Germinal center (tissue), 1 donor: Measurements from ENCODE around the gene SLC16A5.
"Not testable (repeated sequence)": the region's sequence is repeated elsewhere in the genome, so short reads cannot be mapped to it uniquely, and the experiment has no call there.

Experiments used
- DNase-seq: peaks from one replicate; pipeline ENCODE4 v3.0.0; 2012; ENCODE audit warnings: mixed read lengths, low spot score

The SLC16A5 gene

GRCh38 chr17:75133001-75133400 is 45.2 kb downstream of the SLC16A5 start:
- DNase-seq = no peak

- DNase-seq = not testable (repeated sequence)
These were observed 46.0 kb downstream of the SLC16A5 start for GRCh38 chr17:75133607-75134347.

DNA sequence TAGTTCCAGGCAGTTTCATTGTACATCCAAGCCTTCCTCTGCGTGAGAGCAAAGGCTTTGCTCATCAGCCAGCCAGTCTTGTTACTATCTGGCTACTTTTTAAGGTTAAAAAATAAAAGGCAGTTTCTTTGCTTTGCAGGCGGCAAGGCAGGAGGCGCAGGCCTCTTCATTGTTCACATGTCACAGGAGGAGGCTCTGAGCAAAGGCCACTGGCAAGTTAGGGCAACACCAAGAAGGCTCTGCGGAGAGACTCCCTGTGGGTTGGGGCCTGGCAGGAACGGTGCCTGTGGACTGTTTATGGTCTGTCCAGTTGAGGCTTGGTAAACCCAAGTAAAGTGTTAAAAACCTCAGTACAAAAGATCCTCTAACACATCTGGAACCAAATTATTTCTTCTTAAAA is 47.7 kb downstream of the SLC16A5 start:
- DNase-seq = no peak

GRCh38 chr17:75135946-75136345 is 48.2 kb downstream of the SLC16A5 start:
- DNase-seq = no peak

DNA sequence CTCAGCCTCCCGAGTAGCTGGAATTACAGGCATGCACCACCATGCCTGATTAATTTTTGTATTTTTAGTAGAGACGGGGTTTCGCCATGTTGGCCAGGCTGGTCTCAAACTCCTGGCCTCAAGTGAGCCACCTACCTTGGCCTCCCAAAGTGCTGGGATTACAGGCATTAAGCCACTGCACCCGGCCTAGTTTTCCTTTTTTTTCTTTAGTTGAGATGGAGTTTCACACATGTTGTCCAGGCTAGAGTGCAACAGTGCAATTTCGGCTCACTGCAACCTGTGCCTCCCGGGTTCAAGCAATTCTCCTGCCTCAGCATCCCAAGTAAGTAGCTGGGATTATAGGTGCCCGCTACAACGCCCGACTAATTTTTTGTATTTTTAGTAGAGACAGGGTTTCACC is 50.0 kb downstream of the SLC16A5 start:
- not testable (repeated sequence) for DNase-seq

- no peak for DNase-seq
These were observed 50.8 kb downstream of the SLC16A5 start for GRCh38 chr17:75138519-75138918.

DNA sequence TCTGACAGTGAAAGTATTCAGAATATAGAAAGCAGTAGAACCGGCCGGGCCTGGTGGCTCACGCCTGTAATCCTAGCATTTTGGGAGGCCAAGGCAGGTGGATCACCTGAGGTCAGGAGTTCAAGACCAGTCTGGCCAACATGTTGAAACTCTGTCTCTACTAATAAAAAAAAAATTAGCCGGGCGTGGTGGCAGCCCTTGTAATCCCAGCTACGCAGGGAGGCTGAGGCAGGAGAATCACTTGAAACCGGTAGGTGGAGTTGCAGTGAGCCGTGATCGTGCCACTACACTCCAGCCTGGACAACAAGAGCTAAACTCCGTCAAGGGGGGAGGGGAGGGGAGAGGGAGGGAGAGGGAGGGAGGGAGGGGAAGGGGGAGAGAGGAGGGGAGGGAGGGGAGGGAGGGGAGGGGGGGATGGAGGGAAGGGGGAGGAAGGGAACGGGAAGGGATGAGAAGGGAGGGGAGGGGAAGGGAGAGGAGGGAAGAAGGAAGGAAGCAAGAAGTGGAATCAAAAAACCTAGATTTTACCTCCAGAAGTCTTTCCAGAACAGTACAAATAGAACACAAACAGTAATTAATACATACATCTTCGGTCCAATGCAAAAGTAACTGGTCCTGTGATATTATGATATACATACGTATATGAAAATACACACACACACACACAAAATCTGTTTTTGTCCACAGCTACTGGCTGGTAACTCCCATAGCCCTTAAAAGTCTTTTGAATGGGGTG is 54.6 kb downstream of the SLC16A5 start:
- no peak for DNase-seq

DNA sequence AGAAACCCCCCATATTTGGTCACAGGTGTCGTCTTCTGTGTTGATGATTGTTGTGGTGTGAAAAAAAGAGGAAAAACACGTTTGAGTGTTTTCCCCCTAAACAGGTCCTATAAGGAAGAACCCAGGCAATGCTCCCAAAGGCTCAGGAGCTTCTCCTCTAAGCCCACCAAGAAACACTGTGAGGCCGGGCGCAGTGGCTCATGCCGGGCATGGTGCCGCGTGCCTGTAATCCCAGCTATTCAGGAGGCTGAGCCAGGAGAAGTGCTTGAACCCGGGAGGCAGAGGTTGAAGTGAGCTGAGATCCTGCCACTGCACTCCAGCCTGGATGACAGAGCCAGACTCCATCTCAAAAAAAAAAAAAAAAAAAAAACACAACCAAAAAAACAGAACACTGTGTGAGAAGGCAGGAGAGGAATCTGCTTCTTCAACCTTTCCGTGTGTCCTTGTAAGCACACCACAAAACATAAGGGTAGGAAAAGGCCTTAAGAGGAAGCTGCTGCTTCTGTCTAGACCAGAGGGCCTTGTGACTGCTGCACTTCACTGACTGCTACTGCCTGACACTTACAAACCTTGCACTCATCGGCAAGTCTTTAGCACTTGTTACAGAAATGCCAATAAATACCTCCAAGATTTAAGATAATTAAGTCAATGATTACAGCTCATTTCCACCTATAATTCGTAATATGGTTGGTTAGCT is 57.2 kb downstream of the SLC16A5 start:
- no peak for DNase-seq

DNA sequence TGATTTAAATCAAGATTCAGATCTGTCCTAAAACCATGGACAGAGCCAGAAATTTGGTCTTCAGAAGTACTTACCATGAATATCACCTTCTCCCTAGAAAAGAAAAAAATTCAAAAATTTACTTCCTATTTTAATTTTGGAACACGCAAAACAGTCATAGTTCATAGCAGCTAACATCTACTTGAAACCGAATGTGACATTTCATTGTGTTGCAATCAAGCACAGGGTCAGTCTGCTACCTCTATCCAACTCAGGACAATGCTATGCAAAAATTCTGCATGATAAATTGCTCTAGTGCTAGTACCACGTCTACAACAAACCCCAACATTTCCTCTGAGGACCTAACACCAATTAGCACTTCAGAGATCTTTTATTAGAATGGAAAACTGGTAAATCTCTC is 58.8 kb downstream of the SLC16A5 start:
- DNase-seq = no peak

DNA sequence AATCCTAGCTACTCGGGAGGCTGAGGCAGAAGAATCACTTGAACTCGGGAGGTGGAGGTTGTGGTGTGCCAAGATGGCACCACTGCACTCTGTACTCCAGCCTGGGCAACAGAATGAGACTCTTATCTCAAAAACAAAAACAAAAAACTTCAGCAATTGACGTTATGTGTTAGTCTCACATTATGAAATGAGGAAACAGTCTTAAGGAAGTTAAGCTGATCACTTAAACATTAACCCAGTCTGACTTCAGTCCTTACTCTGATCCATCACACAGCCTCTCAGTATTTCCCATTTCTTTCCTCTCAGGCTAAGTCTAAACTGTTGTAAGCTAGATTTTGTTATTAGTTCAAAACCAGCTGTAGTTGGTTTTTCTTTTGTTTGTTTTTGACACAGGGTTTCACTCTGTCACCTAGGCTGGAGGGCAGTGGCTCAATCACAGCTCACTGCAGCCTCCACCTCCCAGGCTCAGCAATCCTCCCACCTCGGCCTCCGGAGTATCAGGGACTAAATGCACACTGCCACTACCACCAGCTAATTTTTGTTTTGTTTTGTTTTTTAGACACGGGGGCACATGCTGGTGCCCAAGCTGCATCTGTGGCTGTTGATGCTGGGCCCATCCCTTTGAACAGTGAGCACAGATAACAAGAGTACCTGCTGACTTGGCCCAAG is 60.3 kb downstream of the SLC16A5 start:
- no peak for DNase-seq

DNA sequence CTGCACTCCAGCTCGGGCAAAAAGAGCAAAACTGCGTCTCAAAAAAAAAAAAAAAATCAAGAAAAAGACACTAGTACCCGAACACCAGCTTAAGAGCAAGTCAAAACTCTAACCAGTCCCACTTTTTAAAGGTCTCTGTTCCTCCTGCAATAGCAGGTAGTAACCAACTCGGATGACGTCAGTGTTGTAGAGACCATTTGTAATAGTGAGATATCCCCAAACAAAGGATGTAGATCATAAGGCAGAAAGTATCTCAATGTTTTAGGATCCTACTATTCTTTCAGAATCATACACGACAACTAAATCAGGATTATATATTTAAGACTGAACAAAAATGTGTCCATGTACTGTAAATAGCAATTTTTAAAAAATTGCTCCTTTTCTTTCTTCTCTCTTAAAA is 64.2 kb downstream of the SLC16A5 start:
- no peak for DNase-seq

GRCh38 chr17:75152523-75152921 is 64.8 kb downstream of the SLC16A5 start:
- no peak for DNase-seq

DNA sequence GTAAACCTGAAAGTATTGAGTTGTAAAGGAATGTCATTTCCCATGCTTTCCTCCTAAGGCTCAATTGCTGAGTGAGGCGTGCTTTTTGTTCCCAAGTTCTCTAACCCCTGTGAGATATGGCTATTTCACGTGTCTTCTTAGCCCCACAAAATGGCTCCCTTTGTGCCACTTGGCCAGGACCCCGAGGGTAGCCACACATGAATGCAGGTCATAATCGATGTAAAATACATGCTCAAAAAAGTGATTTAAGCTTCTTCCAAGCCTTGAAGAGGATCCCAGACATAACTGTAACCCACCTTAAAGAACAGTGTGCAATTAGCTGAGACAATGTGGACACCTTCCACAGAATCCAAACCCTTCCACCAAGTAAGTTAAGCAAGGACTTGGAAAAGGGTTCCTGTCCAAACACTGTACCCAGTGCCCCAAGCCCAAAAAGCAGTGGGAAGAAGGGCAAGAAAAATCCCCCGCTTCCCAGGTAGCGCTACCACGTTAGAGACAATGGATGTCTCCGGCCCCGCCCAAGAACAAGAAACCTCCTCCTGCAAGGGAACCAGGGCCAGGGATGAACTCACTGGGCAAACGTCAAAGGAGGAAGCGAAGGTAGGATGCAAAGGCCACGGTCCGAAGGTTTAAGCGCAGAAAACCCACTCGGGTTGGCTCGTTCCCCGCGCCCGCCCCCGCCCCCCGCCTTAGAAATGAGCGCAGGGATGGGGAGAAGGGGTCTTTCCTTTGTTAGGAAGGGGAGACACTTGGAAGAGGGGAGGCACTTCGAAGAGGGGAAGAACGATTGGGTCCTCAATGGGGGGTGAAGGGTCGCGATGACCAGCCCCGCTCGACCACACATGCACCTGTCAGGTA is 65.4 kb downstream of the SLC16A5 start:
- DNase-seq = peak; percentile 57

- no peak for DNase-seq
These were observed 66.0 kb downstream of the SLC16A5 start for GRCh38 chr17:75153780-75154194.

DNA sequence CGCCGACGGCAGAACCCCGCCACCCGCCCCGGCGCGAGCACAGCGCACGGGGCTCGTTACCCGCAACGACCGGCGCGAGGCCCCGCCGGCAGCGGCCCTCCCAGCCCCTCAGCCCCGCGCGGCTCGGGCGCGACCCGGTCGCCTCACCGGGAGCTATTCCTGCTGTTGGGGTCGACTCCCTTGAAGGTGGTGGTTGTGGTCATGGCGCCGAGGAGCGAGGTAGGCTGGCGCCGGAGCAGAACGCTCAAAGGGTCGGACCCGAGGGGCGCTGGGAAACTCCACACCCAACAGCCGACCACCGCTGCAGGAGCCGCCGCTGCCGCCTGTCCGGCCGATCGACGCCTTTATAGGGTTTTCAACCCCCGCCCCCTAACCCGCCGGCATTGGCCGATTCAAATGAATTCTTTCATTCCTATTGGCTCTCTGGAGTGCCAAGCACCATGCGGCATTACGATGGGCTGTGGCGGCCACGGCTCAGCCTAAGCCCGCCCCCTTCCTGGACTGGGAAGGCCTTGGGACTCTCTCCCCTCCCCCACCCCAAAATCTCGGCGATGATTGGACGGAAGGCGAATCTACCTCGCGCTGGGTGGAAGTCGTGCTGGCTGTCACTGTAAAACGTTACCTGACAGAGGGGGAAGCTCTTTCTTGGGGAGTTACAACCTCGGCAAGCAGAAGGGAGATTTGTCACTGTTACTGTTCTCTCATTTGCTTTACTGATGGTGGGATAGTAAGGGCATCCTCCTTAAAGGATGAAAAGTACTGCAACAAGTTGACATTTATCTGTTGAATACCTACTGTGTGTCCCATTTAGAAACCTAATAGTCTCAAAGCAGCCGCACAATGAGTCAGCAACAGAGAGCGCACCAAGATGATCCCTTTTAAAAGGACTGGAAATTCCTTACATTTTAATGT is 66.7 kb downstream of the SLC16A5 start, which contains the start of gene JPT1:
TSS of gene JPT1 (minus strand) at position 318 of the 912 bp plus-strand sequence. CDS start at position 203, 115 bp downstream.
- DNase-seq = peak; percentile 99

GRCh38 chr17:75155191-75155601 is 67.4 kb downstream of the SLC16A5 start:
- no peak for DNase-seq
